ENCODE measurements around the gene ZFP64. TPM values are rescaled to one million over a fixed set of nuclear protein-coding genes. Genes with fewer than 3 reads are reported as not detected.

ZFP64 gene
- total RNA-seq = 23.2 and 23.9 TPM in 2 replicates

DNA sequence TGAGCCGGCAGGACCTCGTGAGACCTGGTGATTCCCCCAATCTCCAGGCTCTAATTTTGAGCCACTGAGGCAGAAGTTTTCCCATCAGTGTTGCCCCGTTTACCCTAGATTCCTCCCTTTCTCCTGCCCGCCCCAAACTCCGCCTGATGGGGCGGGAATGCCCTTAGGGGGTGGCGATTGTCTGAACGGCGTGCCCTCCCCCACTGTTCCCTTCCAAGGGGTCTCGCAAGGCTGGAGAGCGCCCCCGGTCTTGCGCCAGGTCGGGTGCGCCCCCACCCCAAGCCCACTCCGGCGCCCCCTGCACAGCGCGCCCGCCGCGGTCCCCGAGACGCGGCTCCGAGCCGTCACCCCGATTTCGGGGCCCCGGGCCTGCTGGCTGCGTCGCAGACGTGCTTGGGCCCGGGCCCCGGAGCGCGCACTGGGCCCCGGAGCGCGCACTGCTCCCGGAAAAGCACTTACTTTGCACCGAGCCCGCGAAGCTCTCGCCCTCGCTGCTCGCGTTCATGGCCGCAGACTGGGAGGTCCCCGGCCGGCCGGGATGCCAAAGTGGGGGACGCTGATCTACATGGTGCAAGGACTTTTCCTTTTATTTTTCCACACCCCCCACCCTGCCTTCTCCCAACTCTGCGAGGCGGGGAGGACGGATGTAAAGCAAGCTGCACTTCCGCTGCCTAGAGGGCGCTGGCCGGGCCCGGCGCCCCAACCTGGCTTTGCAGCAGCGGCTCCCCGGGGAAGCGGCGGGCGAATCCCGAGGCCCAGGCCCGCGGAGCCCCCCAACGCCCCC, at the start of gene ZFP64:
ZFP64 (minus strand) TSS at position 648 of the 784 bp plus-strand sequence; CDS start at position 505, 143 bp downstream.

All from smooth muscle cell of bladder (primary cell).